ENCODE measurements around the gene PTCD1.

DNA sequence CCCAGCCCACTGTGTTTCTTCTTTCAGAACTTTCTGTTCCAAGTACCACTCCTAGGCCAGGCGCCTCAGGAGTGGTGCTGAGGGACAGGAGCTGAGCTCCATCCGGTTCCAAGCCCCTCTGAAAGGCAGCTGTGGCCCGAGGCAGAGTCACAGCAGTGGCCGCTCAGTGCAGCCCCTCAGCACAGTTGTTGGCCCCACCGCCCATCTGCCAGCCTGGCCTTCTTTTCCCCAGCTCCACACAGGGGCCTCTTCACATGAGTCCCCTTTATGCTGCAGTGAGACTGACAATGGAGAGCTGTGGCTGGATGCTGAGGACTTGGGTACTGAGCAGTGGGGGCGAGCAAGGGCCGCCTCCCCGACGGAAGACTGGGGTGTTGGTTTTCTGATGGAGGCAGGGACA lies 20.3 kb downstream of the PTCD1 start:
- TF ChIP-seq, protein P1, sequence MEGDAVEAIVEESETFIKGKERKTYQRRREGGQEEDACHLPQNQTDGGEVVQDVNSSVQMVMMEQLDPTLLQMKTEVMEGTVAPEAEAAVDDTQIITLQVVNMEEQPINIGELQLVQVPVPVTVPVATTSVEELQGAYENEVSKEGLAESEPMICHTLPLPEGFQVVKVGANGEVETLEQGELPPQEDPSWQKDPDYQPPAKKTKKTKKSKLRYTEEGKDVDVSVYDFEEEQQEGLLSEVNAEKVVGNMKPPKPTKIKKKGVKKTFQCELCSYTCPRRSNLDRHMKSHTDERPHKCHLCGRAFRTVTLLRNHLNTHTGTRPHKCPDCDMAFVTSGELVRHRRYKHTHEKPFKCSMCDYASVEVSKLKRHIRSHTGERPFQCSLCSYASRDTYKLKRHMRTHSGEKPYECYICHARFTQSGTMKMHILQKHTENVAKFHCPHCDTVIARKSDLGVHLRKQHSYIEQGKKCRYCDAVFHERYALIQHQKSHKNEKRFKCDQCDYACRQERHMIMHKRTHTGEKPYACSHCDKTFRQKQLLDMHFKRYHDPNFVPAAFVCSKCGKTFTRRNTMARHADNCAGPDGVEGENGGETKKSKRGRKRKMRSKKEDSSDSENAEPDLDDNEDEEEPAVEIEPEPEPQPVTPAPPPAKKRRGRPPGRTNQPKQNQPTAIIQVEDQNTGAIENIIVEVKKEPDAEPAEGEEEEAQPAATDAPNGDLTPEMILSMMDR (IDR thresholded peaks at IDR 0.05; ENCODE audit: insufficient read depth, low read depth, low read length), result no peak
- no peak for TF ChIP-seq EZH2 (IDR thresholded peaks at IDR 0.05; ENCODE audit: insufficient read depth, low read length)
